ENCODE data around the gene TEKT5. TPM values are rescaled to one million over a fixed set of nuclear protein-coding genes. Genes with fewer than 3 reads are reported as not detected.

TEKT5 gene
- total and polyA plus RNA-seq, 2 donors (not counting 1 experiment from before 2014, with no cell fraction given), result 0.06 TPM; not detected in 1

DNA sequence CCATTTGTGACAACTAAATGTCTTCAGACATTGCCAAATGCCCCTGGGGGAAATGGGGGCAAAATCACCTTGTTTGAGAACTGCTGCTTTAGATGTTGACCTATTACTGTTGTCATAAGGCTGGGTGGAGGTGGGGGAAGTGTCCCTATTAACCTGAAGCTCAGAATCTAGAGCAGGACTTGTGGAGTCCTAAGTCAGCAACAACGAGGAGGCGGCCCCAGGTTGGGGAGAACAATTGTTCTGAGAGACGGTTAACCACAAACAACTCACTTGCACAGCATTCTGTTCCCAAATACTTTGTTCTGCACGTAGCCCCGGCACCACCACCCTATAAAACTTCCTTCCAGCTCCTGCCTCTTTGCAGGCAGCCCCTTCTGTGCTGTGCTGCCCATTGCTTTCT, 32.5 kb downstream of the TEKT5 start:
- Histone ChIP-seq H3K27me3 (ENCODE audit: control insufficient read depth, insufficient read depth, low read length) (no peaks in the 10 kb centered on the region), H3K4me2 (ENCODE audit: extremely low read depth, insufficient read depth, low read length) (no peak overlapping the region), H3K4me1 (ENCODE audit: control insufficient read depth, extremely low read depth, insufficient read depth, low read length) (no peaks in the 10 kb centered on the region), H3K36me3 (ENCODE audit: control insufficient read depth, insufficient read depth, low read length) (no peaks in the 10 kb centered on the region), H3K9me3 (ENCODE audit: control insufficient read depth, insufficient read depth, low read depth, low read length) (no peaks in the 10 kb centered on the region), H2AFZ (ENCODE audit: low read length) (no peak overlapping the region), H4K20me1 (ENCODE audit: control insufficient read depth, extremely low read depth, insufficient read depth, low read length) (no peaks in the 10 kb centered on the region), H3K4me3 (replicated peaks in 1 of 4; ENCODE audit: control extremely low read depth in 1 of 4, insufficient read depth in 1 of 4, low read depth in 3 of 4, low read length in 4 of 4) (no peak overlapping the region), H3K9ac (ENCODE audit: insufficient read depth, low read length) (no peak overlapping the region), H3K27ac (ENCODE audit: insufficient read depth, low read length) (no peak overlapping the region), H3K79me2 (ENCODE audit: control insufficient read depth, insufficient read depth, low read length) (no peaks in the 10 kb centered on the region)
- no peak for DNase-seq (ENCODE audit: low read depth in 2 of 2)
- TF ChIP-seq EZH2 (IDR thresholded peaks at IDR 0.05; ENCODE audit: low read length, missing control alignments), result no peak
- TF ChIP-seq, protein P1, sequence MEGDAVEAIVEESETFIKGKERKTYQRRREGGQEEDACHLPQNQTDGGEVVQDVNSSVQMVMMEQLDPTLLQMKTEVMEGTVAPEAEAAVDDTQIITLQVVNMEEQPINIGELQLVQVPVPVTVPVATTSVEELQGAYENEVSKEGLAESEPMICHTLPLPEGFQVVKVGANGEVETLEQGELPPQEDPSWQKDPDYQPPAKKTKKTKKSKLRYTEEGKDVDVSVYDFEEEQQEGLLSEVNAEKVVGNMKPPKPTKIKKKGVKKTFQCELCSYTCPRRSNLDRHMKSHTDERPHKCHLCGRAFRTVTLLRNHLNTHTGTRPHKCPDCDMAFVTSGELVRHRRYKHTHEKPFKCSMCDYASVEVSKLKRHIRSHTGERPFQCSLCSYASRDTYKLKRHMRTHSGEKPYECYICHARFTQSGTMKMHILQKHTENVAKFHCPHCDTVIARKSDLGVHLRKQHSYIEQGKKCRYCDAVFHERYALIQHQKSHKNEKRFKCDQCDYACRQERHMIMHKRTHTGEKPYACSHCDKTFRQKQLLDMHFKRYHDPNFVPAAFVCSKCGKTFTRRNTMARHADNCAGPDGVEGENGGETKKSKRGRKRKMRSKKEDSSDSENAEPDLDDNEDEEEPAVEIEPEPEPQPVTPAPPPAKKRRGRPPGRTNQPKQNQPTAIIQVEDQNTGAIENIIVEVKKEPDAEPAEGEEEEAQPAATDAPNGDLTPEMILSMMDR (conservative IDR thresholded peaks at IDR 0.05 in 1 of 2, IDR thresholded peaks at IDR 0.05 in 1 of 2; ENCODE audit: low read depth in 1 of 2, low read length in 2 of 2), result no peak

DNA sequence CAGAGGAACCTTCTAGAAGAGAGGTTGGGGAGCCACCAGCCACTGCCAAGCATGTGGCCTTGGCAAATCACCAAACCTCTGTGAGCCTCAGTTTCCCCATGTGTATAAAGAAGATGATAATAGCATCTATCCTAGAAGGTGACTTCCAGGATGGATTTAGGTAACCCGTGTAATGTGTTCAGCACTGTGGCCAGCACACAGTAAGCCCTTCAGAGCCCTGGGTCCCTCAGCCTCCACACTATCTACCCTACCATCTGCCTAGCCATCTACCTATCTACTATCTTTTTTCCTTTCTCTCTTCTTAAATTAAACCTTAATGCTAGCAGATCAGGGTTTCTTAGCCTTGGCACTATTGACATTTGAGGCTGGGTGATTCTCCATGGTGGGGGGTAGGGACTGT, 33.0 kb downstream of the TEKT5 start:
- Histone ChIP-seq H3K27me3 (ENCODE audit: control insufficient read depth, insufficient read depth, low read length) (no peaks in the 10 kb centered on the region), H3K9ac (ENCODE audit: insufficient read depth, low read length) (no peak overlapping the region), H3K79me2 (ENCODE audit: control insufficient read depth, insufficient read depth, low read length) (no peaks in the 10 kb centered on the region), H3K4me2 (ENCODE audit: extremely low read depth, insufficient read depth, low read length) (no peak overlapping the region), H3K4me1 (ENCODE audit: control insufficient read depth, extremely low read depth, insufficient read depth, low read length) (no peaks in the 10 kb centered on the region), H3K27ac (ENCODE audit: insufficient read depth, low read length) (no peak overlapping the region), H4K20me1 (ENCODE audit: control insufficient read depth, extremely low read depth, insufficient read depth, low read length) (no peaks in the 10 kb centered on the region), H3K9me3 (ENCODE audit: control insufficient read depth, insufficient read depth, low read depth, low read length) (no peaks in the 10 kb centered on the region), H2AFZ (ENCODE audit: low read length) (no peak overlapping the region), H3K36me3 (ENCODE audit: control insufficient read depth, insufficient read depth, low read length) (no peaks in the 10 kb centered on the region), H3K4me3 (replicated peaks in 1 of 4; ENCODE audit: control extremely low read depth in 1 of 4, insufficient read depth in 1 of 4, low read depth in 3 of 4, low read length in 4 of 4) (no peak overlapping the region)
- no peak for DNase-seq (ENCODE audit: low read depth in 2 of 2)
- TF ChIP-seq EZH2 (IDR thresholded peaks at IDR 0.05; ENCODE audit: low read length, missing control alignments), result no peak
- TF ChIP-seq, protein P1 (conservative IDR thresholded peaks at IDR 0.05 in 1 of 2, IDR thresholded peaks at IDR 0.05 in 1 of 2; ENCODE audit: low read depth in 1 of 2, low read length in 2 of 2), result no peak

DNA sequence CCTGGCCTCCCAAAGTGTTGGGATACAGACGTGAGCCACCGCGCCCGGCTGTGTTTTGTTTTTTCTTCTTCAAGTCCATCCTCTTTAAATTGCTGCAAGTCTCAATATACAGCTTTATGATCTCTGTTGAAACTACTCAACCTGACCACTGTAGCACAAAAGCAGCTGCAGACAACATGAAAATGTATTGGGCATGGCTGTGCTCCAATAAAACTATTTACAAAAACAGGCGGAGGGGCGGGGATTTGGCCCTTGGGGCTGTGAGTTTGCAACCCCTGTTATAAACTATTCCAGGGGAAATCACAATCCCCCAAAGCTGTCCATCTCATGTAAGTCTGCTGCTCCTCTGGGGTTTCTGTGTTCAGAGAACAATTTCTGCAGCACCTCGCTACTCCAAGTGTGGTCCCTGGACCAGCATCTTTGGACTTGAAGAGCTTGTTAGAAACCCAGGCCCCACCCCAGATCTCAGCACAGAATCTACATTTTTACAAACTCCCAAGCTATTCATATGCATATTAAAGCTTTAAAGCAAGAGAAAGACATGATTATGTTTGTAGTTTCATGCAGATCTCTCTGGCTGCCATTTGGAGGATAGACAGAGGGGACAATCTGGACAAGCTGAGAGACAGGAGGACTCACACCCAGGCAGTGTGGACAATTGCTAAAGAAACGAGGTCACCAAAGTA, 33.6 kb downstream of the TEKT5 start:
- Histone ChIP-seq H3K4me1 (ENCODE audit: control insufficient read depth, extremely low read depth, insufficient read depth, low read length) (no peaks in the 10 kb centered on the region), H3K9me3 (ENCODE audit: control insufficient read depth, insufficient read depth, low read depth, low read length) (no peaks in the 10 kb centered on the region), H3K4me2 (ENCODE audit: extremely low read depth, insufficient read depth, low read length) (no peak overlapping the region), H2AFZ (ENCODE audit: low read length) (no peak overlapping the region), H3K9ac (ENCODE audit: insufficient read depth, low read length) (no peak overlapping the region), H4K20me1 (ENCODE audit: control insufficient read depth, extremely low read depth, insufficient read depth, low read length) (no peaks in the 10 kb centered on the region), H3K27ac (ENCODE audit: insufficient read depth, low read length) (no peak overlapping the region), H3K27me3 (ENCODE audit: control insufficient read depth, insufficient read depth, low read length) (no peaks in the 10 kb centered on the region), H3K79me2 (ENCODE audit: control insufficient read depth, insufficient read depth, low read length) (no peaks in the 10 kb centered on the region), H3K4me3 (replicated peaks in 1 of 4; ENCODE audit: control extremely low read depth in 1 of 4, insufficient read depth in 1 of 4, low read depth in 3 of 4, low read length in 4 of 4) (no peak overlapping the region), H3K36me3 (ENCODE audit: control insufficient read depth, insufficient read depth, low read length) (no peaks in the 10 kb centered on the region)
- no peak for TF ChIP-seq EZH2 (IDR thresholded peaks at IDR 0.05; ENCODE audit: low read length, missing control alignments)
- TF ChIP-seq, protein P1 (conservative IDR thresholded peaks at IDR 0.05 in 1 of 2, IDR thresholded peaks at IDR 0.05 in 1 of 2; ENCODE audit: low read depth in 1 of 2, low read length in 2 of 2), result no peak
- DNase-seq (ENCODE audit: low read depth in 2 of 2), result no peak

All from fibroblast of lung (primary cell).